ENCODE results near the gene SNCA.

Gene SNCA

DNA sequence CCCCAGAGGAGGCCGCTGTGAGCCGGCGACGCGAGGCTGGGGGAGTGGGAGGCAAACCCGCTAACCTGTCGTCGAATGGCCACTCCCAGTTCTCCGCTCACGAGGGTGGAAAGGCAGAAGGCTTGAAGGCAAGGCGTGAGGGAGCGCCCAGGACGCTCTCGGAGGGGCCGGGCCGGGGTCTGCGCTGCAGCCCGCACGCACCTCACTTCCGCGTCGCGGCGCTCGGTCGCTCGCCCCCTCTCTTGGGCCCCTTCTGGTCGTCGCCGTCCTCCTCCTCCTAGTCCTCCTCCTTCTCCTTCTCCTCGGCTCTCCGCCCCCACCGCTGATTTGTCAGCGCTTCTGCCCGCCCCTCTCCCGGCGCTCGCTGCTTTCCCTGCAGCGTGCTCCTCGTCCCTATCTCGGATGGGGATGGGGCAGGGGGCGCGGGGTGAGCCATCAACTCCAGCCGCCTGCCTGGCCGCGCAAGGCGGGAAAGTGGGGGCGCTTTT, at the start of gene SNCA:
TSS of gene SNCA (minus strand) at position 265 of the 488 bp plus-strand sequence. CDS start 1,494 bp downstream, outside the sequence.
- DNase-seq (ENCODE audit: low spot score): peak; percentile 25

DNA sequence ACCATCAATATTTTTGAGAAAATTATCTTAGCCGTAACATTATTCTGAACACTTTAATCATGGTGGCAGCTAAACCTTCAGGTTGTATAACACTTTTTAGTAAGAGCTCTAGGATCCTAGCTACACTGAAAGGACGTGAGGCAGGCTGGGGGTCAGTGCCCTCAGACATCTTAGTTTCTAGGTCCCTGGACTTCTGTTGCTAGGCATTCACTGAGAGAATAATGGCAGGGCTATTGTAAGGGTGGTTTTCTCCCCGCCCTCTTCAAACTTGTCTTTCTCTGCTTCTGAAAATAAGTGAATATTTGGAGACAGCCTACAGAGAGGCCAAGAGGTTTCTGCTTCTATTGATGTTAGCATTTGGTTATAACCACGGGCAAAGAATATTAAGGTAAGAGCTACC, 42.3 kb upstream of the SNCA start:
- DNase-seq (ENCODE audit: low spot score): no peak

DNA sequence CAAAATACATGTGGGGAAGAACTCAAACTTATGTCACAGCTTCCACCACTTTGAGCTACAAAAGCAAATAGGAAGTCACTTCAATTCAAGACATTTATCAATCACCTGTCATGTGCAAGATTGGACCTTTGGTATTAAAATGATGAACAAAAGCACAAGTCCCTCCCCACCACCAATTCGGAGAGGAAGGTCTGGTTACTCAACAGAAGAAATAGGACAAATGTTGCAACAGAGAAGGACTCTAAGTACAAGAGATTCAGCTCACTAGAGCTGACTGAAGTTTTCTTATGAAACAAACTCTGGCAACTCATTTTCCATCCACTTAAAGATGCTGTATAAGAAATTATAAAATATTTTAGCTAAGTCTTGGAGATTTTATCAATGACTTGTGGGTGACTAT, 41.6 kb upstream of the SNCA start:
- DNase-seq (ENCODE audit: low spot score): no peak

DNA sequence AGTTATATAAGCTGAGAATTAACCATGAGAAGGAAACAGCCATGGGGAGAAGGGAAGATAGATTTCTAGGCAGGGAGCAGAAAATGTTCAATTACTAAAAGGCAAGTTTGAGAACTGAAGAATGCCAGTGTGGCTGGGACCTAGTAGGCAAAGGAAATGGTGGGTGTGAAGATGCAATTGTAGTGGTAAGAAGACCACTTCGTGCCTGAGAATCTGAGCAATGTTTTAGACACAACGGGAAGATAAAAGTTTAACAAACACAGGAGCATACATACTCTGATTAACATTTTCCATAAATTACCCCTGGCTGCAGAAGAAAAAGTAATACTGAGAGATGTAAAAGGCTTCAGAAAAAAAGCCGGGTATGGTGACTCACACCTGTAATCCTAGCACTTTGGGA, 39.6 kb upstream of the SNCA start:
- DNase-seq (ENCODE audit: low spot score): no peak

DNA sequence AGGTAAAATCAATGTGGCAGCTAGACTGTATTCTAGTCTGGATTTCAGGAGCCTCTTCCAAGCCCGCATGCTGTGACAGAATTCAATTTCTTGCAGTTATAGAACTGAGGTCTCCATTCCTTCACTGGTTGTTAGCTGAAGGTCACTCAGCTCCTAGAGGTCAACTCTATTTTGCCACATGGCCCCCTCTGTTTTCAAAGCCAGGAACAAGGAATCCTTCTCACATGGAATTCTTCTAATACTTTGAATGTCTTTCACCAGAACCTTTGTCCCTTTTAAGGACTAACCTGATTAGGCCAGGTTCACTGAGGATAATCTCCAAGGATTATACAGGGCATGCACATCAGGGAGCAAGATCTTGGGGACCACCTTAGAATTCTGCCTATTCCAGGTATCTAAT, 34.2 kb upstream of the SNCA start:
- no peak for DNase-seq (ENCODE audit: low spot score)

DNA sequence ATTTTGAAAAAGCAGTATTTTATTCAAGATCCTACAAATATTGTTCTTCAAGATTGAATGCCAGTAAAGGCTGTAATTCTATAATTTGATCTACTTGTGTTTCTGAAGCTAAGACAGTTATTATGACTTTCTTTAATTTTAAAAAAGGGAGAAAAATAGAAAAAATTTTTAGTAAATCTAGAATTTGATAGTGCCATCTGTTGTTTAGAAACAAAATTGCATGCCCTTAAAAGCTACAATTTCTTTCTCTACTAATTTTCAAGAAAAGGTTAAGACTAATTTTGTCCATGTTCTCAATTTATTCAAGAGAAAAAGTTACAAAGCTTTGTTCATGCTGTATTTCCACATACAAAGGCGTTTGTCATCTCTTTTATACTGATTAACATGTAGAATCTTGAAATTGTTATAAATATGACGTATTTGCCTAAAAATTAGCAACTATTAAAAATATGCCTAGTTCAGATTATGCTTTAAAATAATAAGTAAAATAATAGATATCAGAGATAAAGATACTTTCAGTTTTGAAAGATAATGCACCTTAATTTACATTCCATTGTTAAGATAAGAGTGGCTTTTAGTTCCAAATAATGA, 32.1 kb upstream of the SNCA start:
- no peak for DNase-seq (ENCODE audit: low spot score)

DNA sequence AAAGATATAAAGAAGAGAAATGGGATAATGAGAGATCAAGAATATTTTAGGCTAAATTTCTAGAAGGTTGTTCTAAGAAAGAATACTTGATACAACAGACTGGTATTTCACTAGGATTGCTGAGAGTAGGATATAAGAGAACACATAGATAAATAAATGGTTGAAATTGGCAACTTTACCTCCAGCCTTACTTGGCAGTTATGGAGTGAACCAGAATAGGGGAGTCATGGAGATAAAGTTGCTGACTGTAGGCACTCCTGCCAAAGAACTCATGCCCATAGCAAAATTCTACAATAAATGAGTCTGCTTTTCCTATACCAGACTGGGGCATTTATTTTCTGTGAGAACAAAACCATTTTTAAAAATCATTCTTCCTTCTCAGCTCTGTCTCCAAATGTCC, 31.3 kb upstream of the SNCA start:
- no peak for DNase-seq (ENCODE audit: low spot score)

DNA sequence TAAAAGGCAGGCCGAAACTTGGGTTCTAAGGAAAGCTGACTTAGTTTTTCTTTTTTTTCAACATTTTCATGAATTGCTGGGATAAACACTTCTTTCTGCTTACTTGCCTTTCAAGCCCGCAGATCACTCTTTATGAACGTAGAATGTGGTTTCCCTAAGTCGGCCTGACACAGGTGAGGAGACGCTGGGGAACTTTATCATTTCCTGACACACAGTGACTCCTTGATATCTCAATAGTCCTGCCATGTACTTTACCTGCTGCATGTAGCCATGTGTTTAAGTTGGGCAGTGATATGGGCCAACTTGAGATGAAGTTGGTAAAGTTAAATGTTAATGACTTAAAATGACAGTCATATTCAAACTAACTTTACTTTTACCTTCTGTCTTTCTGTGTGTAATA, 26.6 kb upstream of the SNCA start:
- no peak for DNase-seq (ENCODE audit: low spot score)

DNA sequence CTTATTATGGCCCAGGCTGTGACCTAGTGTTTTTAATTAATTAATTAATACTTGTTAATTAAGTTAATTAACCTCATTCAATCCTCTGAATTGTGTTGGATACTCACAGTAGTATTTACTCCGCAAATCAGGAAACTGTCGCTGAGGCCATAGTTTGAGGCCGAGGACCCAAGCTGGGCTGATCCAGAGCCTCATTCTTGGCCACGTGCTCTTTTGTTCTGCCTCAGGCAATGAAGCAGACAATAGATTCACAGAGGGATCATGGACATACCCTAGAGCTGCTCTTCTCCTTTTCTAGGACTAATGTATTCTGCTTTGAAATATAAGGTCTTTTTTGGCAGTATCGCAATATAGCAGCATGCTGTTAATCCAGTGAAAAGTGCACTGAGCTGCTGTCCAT, 24.0 kb upstream of the SNCA start:
- no peak for DNase-seq (ENCODE audit: low spot score)

DNA sequence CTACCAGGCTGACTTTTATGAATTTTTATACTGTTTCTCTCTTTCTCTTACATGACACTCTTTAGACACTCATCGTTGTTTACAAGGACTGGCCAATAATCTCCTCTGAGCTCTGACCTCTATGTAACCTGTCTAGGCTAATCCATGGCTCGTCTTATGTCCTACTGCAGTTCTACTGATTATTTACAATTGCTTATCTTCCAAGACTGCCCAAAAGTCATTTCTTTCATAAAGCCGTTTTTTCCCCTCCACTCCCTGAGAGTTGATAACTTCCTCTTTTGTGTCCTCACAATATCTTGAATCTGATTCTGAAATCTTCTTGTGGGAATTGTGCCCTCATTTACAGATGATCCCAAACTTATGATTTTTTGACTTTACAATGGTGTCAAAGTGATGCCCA, 18.3 kb upstream of the SNCA start:
- DNase-seq (ENCODE audit: low spot score): no peak

DNA sequence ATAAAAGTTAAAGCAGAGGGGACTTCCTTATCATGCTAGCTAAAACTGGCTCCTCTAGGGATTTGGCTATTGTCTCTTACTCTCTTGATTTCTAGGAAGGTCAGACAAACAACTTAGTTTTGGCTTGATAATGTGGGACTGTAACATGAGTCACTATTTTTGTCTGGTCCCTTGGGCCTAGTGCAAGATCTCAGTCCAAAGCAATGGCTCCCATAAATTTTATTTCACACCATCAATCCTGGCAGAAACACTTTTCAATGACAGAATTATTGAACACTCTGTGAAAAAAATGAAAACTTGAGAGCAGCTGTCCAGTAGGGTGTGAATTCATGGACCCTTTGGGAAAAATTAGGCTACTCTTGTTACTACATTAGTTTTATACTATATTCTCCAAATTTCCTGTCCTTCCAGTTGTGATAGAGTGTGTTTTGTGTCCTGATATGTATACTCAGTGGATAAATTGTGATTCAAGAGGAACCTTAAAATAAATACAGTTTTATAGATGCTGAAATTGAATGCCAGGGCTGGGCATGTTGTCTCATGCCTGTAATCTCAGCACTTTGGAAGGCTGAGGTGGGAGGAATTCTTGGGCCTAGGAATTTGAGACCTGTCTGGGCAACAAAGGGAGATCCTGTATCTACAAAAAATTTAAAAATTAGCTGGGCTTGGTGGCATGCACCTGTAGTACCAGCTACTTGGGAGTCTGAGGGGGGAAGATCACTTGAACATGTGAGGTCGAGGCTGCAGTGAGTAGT, 10.8 kb upstream of the SNCA start:
- DNase-seq (ENCODE audit: low spot score): no peak

DNA sequence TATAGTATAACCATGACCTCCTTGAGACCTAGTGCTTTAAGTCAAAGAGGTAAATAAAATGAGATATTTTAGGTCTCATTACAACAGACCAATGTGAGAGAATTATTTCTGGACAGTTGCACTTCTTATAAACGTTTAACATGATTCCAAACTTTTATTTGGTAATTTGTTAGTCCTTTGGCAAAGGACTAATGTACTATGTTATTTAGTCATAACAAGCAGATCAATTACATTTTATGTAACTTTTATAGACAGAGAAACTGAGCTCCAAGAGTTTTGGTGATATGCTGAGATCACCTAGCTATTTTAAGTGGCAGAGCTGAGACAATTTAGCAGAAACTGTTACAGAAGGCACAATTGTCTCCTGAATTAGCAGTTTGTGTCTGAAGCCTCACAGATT, 2.6 kb upstream of the SNCA start:
- DNase-seq (ENCODE audit: low spot score): no peak

DNA sequence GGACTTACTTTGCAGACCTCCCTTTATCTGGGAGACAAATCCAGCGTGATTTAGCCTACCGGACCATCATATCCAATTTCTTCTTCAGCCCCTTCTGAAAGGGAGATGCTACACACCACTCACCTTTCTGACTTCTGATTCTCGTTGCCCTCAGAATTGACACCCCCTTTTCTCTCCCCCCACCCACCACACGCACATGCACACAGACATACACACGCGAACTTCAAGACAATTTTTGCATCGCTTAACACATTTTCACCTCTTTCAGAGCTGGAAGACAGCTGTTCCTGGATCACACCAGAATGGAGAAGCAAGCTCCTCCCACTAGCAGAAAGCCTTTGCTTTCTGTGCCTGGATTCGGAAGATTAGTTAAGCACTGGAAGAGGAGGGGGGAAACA, 1.0 kb upstream of the SNCA start:
- no peak for DNase-seq (ENCODE audit: low spot score)

DNA sequence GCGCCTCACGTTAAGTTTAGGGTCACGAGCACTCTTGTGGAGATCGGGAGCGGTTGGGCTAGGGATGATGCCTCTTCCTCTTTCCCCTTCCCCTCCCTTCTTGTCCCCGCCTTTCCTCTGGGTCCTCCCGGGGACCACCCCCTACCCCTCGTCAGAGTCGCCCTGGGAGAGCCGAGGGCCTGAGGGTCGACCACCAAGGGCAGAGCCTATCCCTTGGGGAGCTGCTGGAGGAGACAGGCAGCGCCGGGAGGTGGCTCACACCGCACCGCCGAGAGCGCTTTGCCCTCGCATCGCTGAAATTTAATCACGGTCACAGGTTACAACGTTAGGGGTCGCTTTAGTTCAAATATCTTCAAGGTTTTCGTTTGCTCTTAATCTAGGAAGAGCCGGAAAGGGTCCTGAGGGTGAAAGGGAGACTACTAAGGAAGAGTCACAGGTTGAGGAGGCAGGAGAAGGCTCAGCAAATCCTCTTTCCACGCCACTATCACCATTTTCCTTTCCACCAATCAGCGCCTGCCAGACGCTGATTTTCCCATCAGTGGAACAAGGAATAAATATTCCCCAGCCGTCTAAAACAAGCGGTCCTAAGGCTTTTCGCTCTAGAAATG, 528 bp upstream of the SNCA start:
- DNase-seq (ENCODE audit: low spot score): peak; percentile 23

DNA sequence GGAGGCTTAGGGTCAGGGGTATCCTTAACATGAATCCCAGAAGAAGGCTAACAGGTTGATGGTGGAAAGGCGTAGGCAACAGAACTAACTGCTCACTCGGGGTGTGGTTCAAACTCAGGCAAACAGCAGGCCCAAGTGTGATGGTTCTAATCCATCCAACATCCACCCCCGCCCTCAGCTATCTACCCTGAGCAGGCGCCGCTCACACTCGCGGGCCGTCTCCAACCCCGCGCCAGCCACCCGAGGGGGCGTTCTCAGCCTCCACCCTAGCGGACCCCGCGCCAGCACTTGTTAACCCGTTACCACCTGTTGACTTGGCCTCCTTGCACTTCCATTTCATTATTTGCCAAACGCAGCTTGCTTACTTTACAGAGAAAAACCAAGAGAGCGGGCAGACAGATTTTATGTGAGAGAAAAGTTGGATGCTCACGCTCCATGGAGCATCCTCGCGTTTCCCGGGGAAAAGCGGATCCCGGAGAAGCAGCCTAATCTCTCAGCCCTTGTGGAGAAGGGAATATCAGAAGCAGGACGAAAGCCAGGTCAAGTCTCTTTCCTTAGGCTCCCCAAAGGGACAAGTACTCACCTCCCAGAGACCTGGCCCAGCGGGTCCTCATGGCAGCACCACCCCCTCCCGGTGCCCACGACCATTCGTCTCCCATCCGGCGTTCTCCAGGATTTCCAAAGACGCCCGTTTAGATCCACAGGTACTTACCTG, 773 bp downstream of the SNCA start:
- DNase-seq (ENCODE audit: low spot score): no peak

DNA sequence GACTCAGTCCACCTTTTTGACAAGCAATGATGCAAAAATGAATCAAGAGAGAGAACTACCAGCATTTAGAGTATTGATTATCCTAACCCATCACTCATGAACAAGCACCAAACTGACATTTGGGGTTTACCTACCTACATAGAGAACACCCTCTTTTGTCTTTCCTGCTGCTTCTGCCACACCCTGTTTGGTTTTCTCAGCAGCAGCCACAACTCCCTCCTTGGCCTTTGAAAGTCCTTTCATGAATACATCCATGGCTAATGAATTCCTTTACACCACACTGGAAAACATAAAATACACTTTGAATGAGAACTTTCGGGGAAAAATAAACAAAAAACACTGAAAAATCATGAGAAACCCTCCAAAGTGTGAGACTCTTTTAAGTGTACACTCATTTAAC, 1.5 kb downstream of the SNCA start:
- no peak for DNase-seq (ENCODE audit: low spot score)

DNA sequence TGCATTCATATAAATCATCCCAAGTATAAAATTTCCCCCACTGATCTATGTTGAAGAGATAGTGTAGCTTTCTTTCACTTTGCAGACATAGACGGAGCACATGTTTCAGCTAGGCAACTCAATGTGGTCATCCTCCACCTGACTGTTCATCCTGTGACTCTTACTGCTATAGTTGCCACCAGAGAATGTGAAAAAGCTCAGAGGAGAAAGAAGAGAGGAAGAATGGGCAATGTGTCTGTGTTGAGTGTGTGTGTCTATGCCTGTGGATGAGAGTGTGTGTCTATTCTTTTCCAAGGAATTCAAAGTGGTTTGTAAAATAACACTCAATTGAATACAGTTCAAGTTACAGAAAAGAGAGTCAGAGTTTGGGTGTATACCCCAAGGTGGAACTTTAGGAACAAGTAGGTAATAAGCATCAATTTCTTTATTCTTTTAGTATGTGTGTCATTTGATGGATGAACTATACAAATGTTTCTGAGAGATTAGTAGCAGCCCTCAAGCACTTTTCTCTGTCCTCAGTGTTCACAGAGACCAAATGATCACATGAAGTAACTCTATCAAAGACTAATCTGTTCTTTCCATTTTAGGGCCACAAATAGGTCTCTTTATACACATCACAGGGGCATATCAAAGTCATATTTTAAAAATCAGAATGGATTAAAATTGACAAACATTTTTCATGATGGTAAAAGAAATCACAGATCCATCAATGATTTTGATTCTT, 2.3 kb downstream of the SNCA start:
- DNase-seq (ENCODE audit: low spot score): no peak

DNA sequence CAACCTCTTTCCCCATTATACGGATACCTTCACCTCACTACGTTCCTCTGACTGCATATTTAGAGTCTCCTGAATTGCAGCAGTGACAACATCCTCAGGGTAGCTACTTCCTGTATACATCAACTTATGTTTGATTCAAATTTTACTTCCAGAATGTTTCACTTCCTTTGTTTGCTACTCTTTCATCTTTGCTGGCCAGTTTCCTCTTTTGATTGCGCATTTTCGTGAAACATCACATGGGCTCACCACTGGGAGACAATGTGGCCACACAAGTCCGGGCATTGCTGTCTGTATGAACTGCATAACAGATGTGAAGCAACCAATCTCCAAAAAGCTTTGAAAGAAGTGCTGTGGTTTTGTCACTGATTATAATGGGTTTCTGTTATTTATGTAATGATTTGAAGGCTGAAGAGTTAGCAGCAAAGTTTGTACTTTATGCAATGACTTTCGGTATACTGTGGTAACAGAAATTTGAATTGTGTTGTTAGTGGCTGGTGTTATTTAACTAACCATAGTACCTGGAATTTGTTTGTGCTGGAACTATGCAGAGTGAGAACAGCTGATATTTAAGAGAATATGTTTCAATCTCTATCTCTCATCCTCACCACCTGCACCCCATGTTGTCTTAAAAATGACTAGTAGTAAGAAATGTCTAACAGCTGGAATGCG, 7.4 kb downstream of the SNCA start:
- DNase-seq (ENCODE audit: low spot score): peak; percentile 75

DNA sequence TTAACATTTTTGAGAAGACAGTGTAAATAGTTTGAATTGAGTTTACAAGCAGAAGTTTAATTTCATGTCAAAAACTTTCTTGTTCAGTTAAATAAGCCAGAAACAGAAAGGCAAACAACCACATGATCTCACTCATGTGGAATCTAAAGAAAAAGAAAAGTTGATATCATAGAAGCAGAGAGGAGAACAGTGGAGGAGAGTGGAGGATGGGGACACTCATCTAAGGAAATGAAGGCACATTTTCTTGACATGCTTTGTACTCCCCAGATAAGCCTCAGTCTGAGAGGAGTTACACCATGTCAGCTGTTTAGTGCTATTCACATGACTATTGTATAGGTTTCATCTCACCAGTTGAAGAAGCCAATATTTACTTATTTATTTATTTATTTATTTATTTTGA, 13.5 kb downstream of the SNCA start:
- no peak for DNase-seq (ENCODE audit: low spot score)

DNA sequence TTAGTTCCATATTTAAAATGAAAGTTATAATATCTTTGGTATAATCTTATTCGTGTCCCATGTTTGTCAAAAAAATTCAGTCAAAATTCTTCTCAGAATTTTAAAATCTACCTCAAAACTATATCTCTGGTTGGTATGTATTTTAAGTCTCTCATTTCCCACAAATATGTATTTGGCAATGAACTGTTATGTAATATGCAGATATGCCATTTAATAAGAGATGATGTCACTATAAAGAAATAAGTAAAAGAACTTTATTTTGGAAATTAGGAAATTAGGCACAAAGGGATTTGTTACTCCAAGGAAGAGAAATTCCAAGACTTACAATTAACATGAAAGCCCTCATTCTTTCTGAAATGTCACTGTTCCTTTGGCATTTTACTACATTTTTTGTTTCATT, 15.3 kb downstream of the SNCA start:
- DNase-seq (ENCODE audit: low spot score): no peak

DNA sequence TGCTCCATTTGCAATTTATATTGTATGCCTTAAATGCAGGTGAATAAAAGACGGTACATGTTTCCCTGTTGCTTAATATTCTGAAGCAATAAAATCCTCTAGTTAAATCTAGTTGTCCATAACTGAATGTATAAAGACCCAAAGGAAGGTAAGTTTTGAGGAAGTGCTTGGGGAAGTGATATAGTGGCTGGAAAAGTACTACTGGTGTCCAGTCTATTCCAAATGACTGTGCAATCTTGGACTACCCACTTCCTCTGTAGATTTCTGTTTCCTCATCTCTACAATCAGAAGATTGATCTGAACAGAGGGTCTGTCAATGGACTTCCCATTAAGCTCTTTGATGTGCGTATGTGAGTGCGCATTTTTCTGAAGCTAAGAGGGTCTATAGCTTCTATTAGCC, 17.0 kb downstream of the SNCA start:
- no peak for DNase-seq (ENCODE audit: low spot score)

DNA sequence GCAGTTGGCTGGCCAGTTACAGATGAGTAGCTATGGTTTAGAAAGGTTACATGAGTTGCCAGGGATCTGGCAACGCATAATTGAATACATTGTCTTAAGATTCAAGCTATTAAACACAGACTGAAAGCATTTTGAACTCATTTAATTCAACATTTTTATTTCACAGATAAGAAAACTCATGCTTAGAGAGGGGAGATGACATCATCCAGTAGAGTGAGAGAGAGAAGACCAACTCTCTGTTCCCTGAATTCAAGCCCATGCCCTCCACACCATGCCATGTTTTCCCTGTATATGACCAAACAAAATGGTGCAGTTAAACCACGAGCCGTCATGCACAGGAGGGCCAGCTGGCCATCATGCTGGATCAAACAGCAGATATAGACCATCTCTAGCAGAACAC, 22.6 kb downstream of the SNCA start:
- DNase-seq (ENCODE audit: low spot score): no peak
